CD4-positive, alpha-beta T cell treated with Interleukin-10 for 1 hour (primary cell): ENCODE data around the gene HDAC6.

Source experiments
- DNase-seq: peaks from one replicate; pipeline ENCODE4 v3.0.0-alpha.2; 2020

HDAC6 gene

DNA sequence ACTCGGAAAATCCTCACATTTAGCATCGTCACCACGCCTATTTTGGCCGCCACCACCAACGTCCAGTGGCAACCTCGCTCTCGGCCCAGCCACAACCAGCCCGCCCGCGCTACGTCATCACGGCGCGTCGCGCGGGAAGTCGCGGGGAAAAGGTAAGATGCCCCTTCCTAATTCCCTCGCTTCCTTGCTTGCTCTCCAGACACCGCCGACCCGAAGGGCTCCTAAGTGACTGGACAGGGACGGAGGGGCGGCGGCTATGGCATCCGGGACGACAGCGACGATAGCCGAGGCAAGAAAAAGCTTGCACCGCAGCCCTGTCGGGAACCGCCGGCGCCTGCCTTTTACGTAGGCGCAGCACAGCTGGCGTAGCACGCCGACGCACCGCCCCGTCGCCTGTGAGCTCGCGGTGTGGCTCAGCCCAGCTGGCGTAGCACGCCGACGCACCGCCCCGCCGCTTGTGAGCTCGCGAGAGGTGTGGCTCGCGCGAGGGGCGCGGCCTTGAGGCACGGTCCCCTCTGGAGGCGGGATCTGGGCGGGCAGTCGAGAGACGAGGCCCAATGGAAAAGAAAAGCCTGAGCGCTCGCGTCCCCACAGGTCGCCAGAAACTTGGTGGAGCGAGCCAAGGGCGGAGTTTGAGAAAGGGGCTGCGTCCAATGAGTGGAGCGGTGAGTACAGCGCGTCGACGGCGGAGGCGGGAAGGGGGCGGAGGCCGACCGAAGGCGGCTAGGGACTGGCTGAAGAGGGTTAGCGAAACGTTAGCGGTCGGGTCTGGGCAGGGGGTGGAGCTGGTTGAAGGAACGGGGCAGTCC, at the start of gene HDAC6:
Gene HDAC6 (plus strand): TSS at position 788 of the 809 bp plus-strand sequence. CDS start 626 bp downstream, outside the sequence.
- DNase-seq: peak; percentile 98

- no peak for DNase-seq
These were observed 49.4 kb upstream of the HDAC6 start for GRCh38 chrX:48752498-48752897.

DNA sequence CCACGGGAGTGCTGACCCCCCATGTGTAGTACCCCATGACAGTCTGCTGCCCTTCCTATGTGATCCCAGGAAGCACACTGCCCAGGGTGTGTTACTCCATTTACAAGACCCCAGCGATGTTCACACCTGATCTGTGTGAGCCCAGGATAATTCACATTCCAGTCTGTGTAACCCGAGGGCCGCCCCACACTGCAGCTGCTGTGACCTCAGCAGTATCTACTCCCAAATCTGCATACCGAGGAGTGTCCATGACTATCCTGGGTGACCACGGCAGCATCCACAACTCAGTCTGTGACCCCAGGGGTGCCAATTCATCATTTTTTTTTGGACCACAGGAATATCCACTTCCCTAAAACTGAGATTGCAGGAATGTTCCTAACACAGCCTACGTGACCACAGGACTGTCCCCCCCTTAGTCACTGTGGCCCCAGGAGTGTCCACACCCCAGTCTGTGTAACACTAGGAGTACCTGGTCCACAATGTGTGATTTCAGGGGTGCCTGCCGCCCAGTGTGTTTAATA, 48.1 kb upstream of the HDAC6 start:
- DNase-seq: no peak

GRCh38 chrX:48754238-48754637, 47.6 kb upstream of the HDAC6 start:
- DNase-seq: no peak

DNA sequence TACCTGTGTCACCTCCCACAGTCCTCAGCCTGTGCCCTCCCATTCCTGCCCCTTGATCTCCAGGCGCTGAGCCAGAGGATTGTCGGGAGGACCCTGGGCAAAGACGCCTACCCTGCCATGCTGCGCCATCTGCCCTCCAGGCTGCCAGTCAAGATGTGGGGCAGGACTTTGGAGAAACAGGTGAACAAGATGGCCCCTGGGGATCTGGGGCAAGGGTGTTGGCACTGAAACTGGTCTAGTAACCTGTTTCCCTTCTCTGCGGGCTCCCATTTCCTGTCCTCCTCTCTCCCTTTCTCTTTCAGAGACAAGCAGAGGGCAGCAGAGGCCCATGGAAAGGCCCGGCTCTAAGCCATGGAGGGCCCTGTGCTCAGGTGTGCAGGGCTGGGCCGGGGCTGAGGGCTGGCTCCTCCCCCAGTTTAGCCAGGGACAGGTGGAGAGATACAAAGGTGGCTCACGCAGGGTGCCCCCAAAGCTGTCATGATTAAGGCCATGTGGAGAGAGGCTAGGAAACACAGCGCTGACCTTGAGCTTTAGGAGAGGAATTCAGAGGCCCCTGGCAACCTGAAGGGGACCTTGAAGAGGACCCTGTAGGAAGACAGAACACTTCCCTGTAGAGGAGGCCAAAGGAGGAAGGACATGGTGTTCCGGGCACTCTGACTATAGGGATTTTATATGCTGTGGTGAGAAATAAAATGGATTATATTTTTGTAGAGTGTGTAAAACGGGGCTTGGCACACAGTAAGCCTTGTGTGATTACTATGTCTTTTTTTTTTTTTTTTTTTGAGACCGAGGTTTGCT, 40.0 kb upstream of the HDAC6 start, which contains the start of gene GLOD5:
Gene GLOD5 (plus strand): TSS at position 74 of the 798 bp plus-strand sequence. CDS start 44 bp downstream, at position 118.
- peak; percentile 0 for DNase-seq

DNA sequence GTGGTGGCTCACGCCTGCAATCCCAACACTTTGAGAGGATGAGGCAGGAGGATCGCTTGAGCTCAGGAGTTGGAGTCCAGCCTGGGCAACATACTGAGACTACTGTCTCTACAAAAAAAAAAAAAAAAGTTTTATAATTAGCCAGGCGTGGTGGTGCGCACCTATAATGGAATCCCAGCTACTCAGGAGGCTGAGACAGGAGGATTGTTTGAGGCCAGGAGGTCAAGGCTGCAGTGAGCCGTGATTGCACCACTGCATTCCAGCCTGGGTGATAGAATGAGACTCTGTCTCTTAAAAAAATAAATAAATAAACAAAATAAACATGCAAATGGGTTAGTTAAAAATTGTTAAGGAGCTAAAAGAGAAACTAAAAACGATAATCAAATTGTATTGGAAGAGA, 32.6 kb upstream of the HDAC6 start:
- no peak for DNase-seq

GRCh38 chrX:48770296-48770695, 31.6 kb upstream of the HDAC6 start:
- no peak for DNase-seq

GRCh38 chrX:48772602-48773001, 29.3 kb upstream of the HDAC6 start:
- no peak for DNase-seq

- DNase-seq: no peak
These were observed 24.9 kb upstream of the HDAC6 start for GRCh38 chrX:48776818-48777439.

DNA sequence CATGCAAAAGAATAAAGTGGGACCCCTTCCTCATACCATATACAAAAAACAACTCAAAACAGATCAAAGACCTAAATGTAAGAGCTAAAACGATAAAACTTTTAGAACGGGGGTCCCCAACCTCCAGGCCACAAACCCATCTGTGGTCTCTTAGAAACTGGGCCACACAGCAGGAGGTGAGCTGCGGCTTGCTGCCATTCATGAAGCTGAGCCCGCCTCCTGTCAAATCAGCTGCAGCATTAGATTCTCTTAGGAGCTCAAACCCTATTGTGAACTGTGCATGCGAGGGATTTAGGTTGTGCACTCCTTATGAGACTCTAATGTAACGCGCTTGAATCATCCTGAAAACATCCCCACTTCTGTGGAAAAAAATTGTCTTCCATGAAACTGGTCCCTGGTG, 22.5 kb upstream of the HDAC6 start:
- DNase-seq: no peak

- DNase-seq: no peak
These were observed 20.2 kb upstream of the HDAC6 start for GRCh38 chrX:48781705-48782104.

- no peak for DNase-seq
These were observed 19.7 kb upstream of the HDAC6 start for GRCh38 chrX:48782216-48782615.

DNA sequence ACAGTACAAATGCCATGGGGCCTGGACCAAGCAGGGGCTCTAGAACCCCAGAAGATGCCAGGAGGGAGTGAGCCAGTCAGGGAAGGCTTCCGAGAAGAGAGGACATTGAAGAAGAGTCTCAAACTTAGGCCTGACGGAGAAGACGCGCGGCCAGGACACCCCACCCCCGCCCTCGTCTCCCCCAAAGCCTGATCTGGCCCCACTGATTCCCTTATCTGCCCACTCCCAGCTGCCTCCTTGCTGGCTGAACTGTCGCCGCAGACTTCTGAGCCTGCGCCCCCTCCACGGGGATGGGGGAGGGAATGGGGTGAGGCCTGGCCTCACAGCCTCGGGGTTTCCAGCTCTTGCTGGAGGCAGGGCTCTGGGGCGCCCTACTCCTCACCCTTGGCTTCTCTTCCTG, 19.1 kb upstream of the HDAC6 start:
- no peak for DNase-seq

DNA sequence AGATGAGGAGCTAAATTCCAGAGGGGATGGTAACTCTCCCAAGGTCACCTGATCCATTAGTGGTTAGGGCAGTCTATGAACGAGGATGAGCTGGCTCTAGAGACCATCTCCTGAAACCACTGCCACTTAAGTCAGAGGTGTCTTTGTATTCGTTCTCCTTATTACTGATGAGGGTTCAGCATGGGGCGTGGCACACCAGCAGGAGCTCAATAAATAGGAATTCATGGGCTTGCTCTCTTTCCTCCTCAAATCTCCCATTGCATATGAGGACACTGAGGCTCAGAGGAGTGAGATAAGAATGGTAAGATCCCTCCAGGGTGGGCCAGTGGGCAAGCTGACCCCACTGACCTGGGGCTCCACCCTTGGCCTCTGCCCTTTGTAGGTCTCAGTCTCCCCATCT, 17.1 kb upstream of the HDAC6 start:
- DNase-seq: no peak

- DNase-seq: no peak
These were observed 16.7 kb upstream of the HDAC6 start for GRCh38 chrX:48785186-48785539.

DNA sequence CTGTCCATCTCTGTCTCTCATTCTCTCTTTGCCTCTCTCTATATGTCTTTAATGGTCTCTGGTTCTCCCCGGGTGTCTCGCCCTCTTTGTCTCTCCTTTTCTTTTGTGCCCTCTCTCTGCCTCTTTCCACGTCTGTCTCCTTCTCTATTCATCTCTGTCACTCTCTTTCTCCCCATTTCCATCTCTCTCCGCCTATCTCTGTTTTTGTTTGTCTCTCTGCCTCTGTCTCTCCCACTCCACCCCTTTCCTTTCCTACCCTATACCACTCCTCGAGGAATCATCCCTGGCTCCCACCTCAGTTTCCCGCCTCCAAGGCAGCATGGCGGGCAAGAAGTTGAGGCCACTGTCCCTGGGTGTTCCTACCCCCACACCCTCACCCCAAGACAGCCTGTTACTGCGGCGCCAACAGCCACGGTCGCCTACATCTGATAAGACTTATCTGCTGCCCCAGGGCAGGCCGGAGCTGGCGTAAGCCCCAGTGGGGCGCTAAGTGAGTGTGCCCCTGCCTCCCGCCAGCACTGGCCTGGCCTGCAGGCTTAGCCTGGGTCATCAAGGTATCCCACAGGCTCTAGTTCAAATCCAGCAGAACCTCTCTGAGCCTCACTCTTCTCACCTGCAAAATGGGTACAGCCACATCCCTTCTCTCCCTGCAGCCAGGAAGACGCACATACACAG, 16.2 kb upstream of the HDAC6 start:
- no peak for DNase-seq

GRCh38 chrX:48786341-48786800, 15.5 kb upstream of the HDAC6 start, which contains the start of gene GATA1:
Gene GATA1, plus strand, starts transcription at chrX:48786590. Its CDS starts 4,520 bp downstream, at chrX:48791110.
- no peak for DNase-seq

DNA sequence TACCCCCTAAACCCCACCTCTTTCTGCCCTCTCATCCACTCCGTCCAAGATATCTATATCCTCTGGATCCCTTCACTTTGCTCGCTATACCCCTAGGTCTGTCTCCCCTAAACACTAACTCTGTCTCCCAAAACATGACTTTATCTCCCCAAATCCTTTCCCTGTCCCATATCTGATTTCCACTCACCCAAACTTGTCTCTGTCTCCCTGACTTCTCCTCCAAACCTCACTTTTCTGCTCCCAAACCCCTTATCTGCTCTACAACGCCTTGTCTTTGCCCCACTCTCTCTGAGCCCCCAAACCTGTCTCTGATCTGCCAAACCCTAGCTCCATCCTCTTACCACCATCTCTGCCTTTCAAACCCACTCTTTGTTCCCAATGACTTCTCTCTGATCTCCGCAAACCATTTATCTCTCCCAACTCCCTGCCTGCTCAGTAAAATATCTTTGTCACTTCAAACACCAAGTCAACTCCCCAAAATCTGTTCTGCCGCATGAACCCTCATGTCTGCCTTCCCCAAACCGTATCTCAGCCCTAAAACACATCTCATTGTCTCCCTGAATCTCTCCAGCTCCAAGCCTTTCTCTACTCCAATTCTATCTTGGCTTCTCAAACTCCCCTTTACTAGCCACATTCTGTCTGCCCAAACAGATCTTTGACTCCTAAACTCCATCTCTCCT, 14.9 kb upstream of the HDAC6 start:
- no peak for DNase-seq

GRCh38 chrX:48787505-48788443, 14.1 kb upstream of the HDAC6 start:
- no peak for DNase-seq

DNA sequence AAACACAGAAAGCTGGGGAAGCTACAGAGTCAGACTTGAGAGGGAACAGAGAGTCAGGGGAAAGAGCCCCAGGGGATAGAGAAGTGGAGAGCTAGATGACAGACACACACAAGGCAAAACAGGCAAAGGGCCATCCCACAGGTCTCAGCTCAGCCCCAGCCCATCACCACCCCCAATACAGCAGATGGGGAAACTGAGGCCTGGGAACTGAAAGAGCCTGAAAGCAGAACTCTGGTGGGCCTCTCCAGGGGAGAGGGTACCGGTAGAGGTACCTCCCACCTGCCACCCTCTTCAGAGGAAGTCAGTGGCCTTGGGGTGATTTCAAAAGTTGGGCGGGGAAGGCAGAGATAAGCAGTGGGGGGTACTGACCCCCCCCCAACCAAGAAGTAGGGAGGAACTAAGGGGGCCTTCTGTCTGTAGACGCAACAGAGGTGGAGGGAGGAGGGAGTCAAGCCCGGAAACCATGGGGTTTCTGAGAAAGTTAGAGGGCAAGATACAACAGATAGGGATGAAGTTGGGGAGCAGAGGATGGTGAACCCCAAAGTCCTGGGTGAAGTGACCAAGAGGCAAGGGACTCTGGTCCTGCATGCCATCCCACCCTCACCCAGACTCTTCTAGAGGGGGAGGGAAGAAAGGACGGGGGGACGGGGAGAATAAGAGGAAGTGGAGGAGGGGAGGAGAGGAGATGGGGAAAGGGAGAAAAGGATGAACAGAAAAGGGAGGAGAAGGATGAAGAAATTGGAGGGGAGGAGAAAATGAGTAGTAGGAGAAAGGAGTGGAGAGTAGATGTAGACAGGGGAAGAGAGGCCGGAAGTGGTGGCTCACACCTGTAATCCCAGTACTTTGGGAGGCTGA, 12.3 kb upstream of the HDAC6 start:
- peak; percentile 0 for DNase-seq
